ENCODE measurements around the gene PPFIA2. TPM values are rescaled to one million over a fixed set of nuclear protein-coding genes. Genes with fewer than 3 reads are reported as not detected.

PPFIA2 gene
- total and polyA plus RNA-seq, 9 of the 15 experiments (the other 6 are each of a cell fraction or from before 2014, with no cell fraction given): not detected

DNA sequence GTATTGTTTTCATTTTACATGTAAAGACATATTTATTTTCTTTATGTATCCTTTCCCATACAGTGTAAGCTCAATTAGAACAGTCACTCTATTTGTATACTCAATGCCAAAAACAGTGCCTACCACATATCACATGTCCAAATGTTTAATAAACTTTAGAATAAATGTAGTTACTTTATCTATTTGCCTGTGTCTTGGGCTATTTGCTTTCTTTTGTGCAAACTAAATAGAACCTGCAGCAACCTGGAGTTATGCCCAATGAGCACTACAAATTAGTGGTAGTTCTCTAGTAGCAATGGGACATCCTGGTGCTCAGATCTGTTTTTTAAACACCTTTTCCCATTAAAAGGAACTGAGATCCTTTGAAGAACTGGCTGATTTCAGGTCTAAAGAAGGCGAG is 186.7 kb downstream of the PPFIA2 start:
- 0% methylated on average over 1 of the region's 1 CpG for WGBS (ENCODE audit: insufficient coverage, low coverage, missing lambda C conversion rate)
- Histone ChIP-seq H3K9me1 (ENCODE audit: control insufficient read depth, insufficient read depth, low read length) (no peaks in the 10 kb centered on the region), H3K27me3 (ENCODE audit: control insufficient read depth in 2 of 2, insufficient read depth in 2 of 2, low read length in 2 of 2) (no peaks in the 10 kb centered on the region), H3K36me3 (ENCODE audit: control insufficient read depth, insufficient read depth, low read length) (no peaks in the 10 kb centered on the region), H3K79me2 (ENCODE audit: control insufficient read depth, insufficient read depth, low read length) (no peaks in the 10 kb centered on the region), H3K4me3 (no peak overlapping the region), H3K9me3 (replicated peaks; ENCODE audit: control insufficient read depth, insufficient read depth, low read depth, low read length) (no peaks in the 10 kb centered on the region; the same call in 1 of the 2 replicates), H3K27ac (ENCODE audit: extremely low read depth, low read depth, low read length) (no peak overlapping the region), H3K4me1 (replicated peaks in 1 of 2; ENCODE audit: control insufficient read depth in 2 of 2, insufficient read depth in 2 of 2, low read length in 2 of 2) (no peaks in the 10 kb centered on the region), H4K20me1 (replicated peaks; ENCODE audit: control insufficient read depth, insufficient read depth, low read length) (no peaks in the 10 kb centered on the region), H3K9ac (ENCODE audit: insufficient read depth in 1 of 2, low read depth in 2 of 2, low read length in 2 of 2) (no peak overlapping the region), H3K4me2 (ENCODE audit: insufficient read depth, low read length) (no peak overlapping the region), H2AFZ (ENCODE audit: low read depth, low read length) (no peak overlapping the region)
- no peak for TF ChIP-seq KLF10 (CRISPR knock-in tag; IDR thresholded peaks at IDR 0.05)
- TF ChIP-seq, protein P1, sequence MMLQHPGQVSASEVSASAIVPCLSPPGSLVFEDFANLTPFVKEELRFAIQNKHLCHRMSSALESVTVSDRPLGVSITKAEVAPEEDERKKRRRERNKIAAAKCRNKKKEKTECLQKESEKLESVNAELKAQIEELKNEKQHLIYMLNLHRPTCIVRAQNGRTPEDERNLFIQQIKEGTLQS (IDR thresholded peaks at IDR 0.05): no peak
- TF ChIP-seq, protein P1 (CRISPR knock-in tag; conservative IDR thresholded peaks at IDR 0.05): no peak
- ChIA-PET POLR2A (no interaction called here), CTCF (ENCODE audit: low intra/inter-chr PET ratio) (no interaction called here)
- in situ Hi-C loops (cut with MboI) (no loop called here), intact Hi-C loops (cut with micrococcal nuclease) (no loop called here)
- BruUV-seq (replicated peaks): no TSS peak
- DNase-seq (ENCODE audit: extremely low read depth in 1 of 4, low spot score in 3 of 4): no peak
- no peak for FAIRE-seq
- no peak for ATAC-seq

DNA sequence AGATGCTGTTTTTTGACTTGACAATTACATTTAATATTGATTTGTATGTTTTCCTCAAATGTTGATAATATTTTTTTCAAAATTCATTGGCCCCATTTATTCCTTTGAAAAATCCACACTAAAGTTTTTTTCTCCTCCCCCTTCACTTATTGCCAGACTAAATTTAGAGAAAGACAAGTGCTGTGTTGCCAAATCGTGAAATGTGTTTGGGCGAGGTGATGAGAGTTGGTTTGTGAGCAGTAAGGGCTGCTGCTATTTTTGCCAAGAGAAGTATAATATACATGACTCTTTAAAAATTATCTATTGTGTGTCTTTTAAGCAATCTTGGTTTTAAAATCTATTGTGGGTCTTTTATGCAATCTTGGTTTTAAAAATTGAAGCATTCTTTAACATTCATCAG is 188.9 kb downstream of the PPFIA2 start:
- ChIA-PET CTCF (ENCODE audit: low intra/inter-chr PET ratio) (no interaction called here), POLR2A (no interaction called here)
- BruUV-seq (replicated peaks): no TSS peak
- H3K79me2 ChIP-seq (ENCODE audit: control insufficient read depth, insufficient read depth, low read length): no peaks in the 10 kb centered on the region
- H3K4me2 ChIP-seq (ENCODE audit: insufficient read depth, low read length): no peak overlapping the region
- in situ Hi-C loops (cut with MboI): no loop called here
- no peak overlapping the region for H3K27ac ChIP-seq (ENCODE audit: extremely low read depth, low read depth, low read length)
- H4K20me1 ChIP-seq (replicated peaks; ENCODE audit: control insufficient read depth, insufficient read depth, low read length): no peaks in the 10 kb centered on the region
- WGBS (ENCODE audit: insufficient coverage, low coverage, missing lambda C conversion rate): 0% methylated on average over 2 of the region's 2 CpGs
- TF ChIP-seq USF1 (CRISPR knock-in tag; IDR thresholded peaks at IDR 0.05): no peak
- TF ChIP-seq ZNF77 (CRISPR knock-in tag; IDR thresholded peaks at IDR 0.05): no peak
- ATAC-seq: no peak
- intact Hi-C loops (cut with micrococcal nuclease): no loop called here
- no peaks in the 10 kb centered on the region for H3K27me3 ChIP-seq (ENCODE audit: control insufficient read depth in 2 of 2, insufficient read depth in 2 of 2, low read length in 2 of 2)
- H2AFZ ChIP-seq (ENCODE audit: low read depth, low read length): no peak overlapping the region
- H3K9ac ChIP-seq (ENCODE audit: insufficient read depth in 1 of 2, low read depth in 2 of 2, low read length in 2 of 2): no peak overlapping the region
- FAIRE-seq: no peak
- H3K9me1 ChIP-seq (ENCODE audit: control insufficient read depth, insufficient read depth, low read length): no peaks in the 10 kb centered on the region
- no peaks in the 10 kb centered on the region for H3K36me3 ChIP-seq (ENCODE audit: control insufficient read depth, insufficient read depth, low read length)
- H3K9me3 ChIP-seq (replicated peaks; ENCODE audit: control insufficient read depth, insufficient read depth, low read depth, low read length): no peaks in the 10 kb centered on the region
- no peak for DNase-seq (ENCODE audit: extremely low read depth in 1 of 4, low spot score in 3 of 4)
- H3K4me1 ChIP-seq (replicated peaks in 1 of 2; ENCODE audit: control insufficient read depth in 2 of 2, insufficient read depth in 2 of 2, low read length in 2 of 2): no peaks in the 10 kb centered on the region
- H3K4me3 ChIP-seq: no peak overlapping the region
